HFFc6 (cell line): ENCODE results near the gene TBXAS1. TPM values are rescaled to one million over a fixed set of nuclear protein-coding genes. Genes with fewer than 3 reads are reported as not detected.

Experiments used
- DNase-seq: peaks from one replicate; pipeline ENCODE4 v3.0.0-alpha.2; 2018
- H3K27ac Mint-ChIP-seq: 2 replicates; pipeline ENCODE4 v1.8.0; 2020; ENCODE audit warnings: mild to moderate bottlenecking, mixed read lengths
- H3K27me3 Mint-ChIP-seq: 2 replicates; pipeline ENCODE4 v1.8.0; 2021; ENCODE audit warnings: mild to moderate bottlenecking, moderate library complexity, mixed read lengths; ENCODE audit not compliant: insufficient read depth
- H3K36me3 Mint-ChIP-seq: 2 replicates; pipeline ENCODE4 v1.8.0; 2021; ENCODE audit warnings: low read depth, mixed read lengths
- H3K4me1 Mint-ChIP-seq: 2 replicates; pipeline ENCODE4 v1.8.0; 2020; ENCODE audit warnings: low read depth, mixed read lengths
- H3K4me3 Mint-ChIP-seq: 2 replicates; pipeline ENCODE4 v1.8.0; 2020; ENCODE audit warnings: mild to moderate bottlenecking, moderate library complexity, mixed read lengths
- H3K9me3 Mint-ChIP-seq: 2 replicates; pipeline ENCODE4 v1.8.0; 2020; ENCODE audit warnings: mild to moderate bottlenecking, mixed read lengths
- CTCF ChIP-seq: fragments of 200-600 bp; sonication (generic); IDR thresholded peaks from 2 replicates; pipeline ENCODE4 v1.5.0; 2021; ENCODE audit warnings: antibody characterized with exemption, mild to moderate bottlenecking
- total RNA-seq, 6 experiments: library from RNA; stranded (reverse); fragmentation: NEBNext Ultra II Directional; extraction: Animal tissue kit (Norgen Biotek cat#: 25700); gene quantifications; 2 replicates in 1 of 6; 3 replicates in 5 of 6; pipeline ENCODE4 v1.2.3, GENCODE V29; 2021

The TBXAS1 gene
- total RNA-seq, 6 experiments from 2014 or later: 0.47 to 1.8 (median 1.0) TPM

- Mint-ChIP-seq H3K4me3 (no peak overlapping the region), H3K27me3 (peaks cover 14% of the 10 kb centered on the region), H3K4me1 (peaks cover 2% of the 10 kb centered on the region; the same call in 1 of the 2 replicates), H3K36me3 (peaks cover 27% of the 10 kb centered on the region), H3K27ac (no peak overlapping the region), H3K9me3 (peaks cover 36% of the 10 kb centered on the region)
- no peak for DNase-seq
- no peak for TF ChIP-seq CTCF
Measured at GRCh38 chr7:140069298-140069949, 240.4 kb downstream of the TBXAS1 start.

Other genes with a start within 250 kb of the TBXAS1 start
- gene HIPK2, start 51.3 kb upstream of the TBXAS1 start, total RNA-seq: 10 to 100 TPM; 14.6 to 33.4 (median 31.4) TPM
- 10 to 100 TPM in 4 of 6 experiments, 1 to 10 TPM in 2; 6.3 to 14.0 (median 11.8) TPM for gene PARP12, start 233.7 kb downstream of the TBXAS1 start, total RNA-seq